Thyroid gland (tissue), 4 donors: ENCODE results near the gene HOTAIR.

ENCODE experiments used
- POLR2A ChIP-seq, 2 donors: fragments of 450-650 bp; IDR thresholded peaks; one replicate each; pipeline ENCODE4 v1.6.1; 2017; ENCODE audit warnings: antibody characterized with exemption in 2 of 2, mild to moderate bottlenecking in 2 of 2, moderate library complexity in 1 of 2
- TF ChIP-seq, protein P1 (sequence below), 6 experiments: fragments of 200-600 bp in 3 of 6; fragments of 450-650 bp in 3 of 6; sonication (generic) in 3 of 6; IDR thresholded peaks; one replicate each; pipeline ENCODE4 v1.5.1; 2016 to 2019; ENCODE audit warnings: antibody characterized with exemption in 6 of 6, mild to moderate bottlenecking in 2 of 6, inconsistent platforms in 1 of 6, moderate library complexity in 1 of 6

DNA sequence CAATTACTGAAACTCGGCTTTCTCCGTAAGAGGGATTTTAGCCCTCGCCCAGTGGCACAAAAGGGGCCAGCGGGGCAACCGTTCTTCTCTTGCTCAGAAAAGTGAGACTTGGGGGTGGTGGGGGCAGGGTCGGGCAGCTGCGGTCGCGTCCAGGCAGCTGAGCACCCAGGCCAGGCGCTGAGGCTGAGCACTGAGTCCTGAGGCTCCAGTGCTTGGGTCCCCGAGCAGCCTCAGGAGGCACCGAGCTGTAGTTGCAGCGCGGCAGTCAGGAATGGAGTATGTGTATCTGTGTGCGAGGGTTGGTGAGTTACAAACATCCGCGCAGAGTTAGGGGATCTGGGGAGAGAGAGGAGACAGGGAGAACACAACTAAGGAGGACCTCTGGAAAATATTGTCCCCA lies 49.4 kb upstream of the HOTAIR start:
- TF ChIP-seq POLR2A (IDR thresholded peaks at IDR 0.05), result no peak
- TF ChIP-seq, protein P1, sequence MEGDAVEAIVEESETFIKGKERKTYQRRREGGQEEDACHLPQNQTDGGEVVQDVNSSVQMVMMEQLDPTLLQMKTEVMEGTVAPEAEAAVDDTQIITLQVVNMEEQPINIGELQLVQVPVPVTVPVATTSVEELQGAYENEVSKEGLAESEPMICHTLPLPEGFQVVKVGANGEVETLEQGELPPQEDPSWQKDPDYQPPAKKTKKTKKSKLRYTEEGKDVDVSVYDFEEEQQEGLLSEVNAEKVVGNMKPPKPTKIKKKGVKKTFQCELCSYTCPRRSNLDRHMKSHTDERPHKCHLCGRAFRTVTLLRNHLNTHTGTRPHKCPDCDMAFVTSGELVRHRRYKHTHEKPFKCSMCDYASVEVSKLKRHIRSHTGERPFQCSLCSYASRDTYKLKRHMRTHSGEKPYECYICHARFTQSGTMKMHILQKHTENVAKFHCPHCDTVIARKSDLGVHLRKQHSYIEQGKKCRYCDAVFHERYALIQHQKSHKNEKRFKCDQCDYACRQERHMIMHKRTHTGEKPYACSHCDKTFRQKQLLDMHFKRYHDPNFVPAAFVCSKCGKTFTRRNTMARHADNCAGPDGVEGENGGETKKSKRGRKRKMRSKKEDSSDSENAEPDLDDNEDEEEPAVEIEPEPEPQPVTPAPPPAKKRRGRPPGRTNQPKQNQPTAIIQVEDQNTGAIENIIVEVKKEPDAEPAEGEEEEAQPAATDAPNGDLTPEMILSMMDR (IDR thresholded peaks at IDR 0.05), result no peak
